Ureter (tissue), 1 donor: ENCODE measurements around the gene MYLK4. TPM values are rescaled to one million over a fixed set of nuclear protein-coding genes. Genes with fewer than 3 reads are reported as not detected.

ENCODE experiments used
- DNase-seq: peaks from one replicate; pipeline ENCODE4 v3.0.0-alpha.2; 2020; ENCODE audit warnings: low spot score
- total RNA-seq: library from RNA; stranded (reverse); gene quantifications from one replicate; pipeline ENCODE4 v1.2.4, GENCODE V29; 2023
- donor health status: DM: yes; HTN: yes; CAD: no.

MYLK4 gene
- total RNA-seq, 1 donor from 2014 or later = 1.3 TPM

GRCh38 chr6:2756687-2757224 lies 6.0 kb upstream of the MYLK4 start:
- DNase-seq = no peak

GRCh38 chr6:2756241-2756640 lies 5.5 kb upstream of the MYLK4 start:
- DNase-seq = no peak

- no peak for DNase-seq
Measured at GRCh38 chr6:2755456-2755855, 4.7 kb upstream of the MYLK4 start.

GRCh38 chr6:2754911-2755310 lies 4.2 kb upstream of the MYLK4 start:
- no peak for DNase-seq

- no peak for DNase-seq
Measured at GRCh38 chr6:2754393-2754792, 3.7 kb upstream of the MYLK4 start.

- DNase-seq = no peak
Measured at GRCh38 chr6:2753743-2754142, 3.0 kb upstream of the MYLK4 start.

GRCh38 chr6:2753110-2753489 lies 2.4 kb upstream of the MYLK4 start:
- DNase-seq = no peak

- no peak for DNase-seq
Measured at GRCh38 chr6:2752477-2753109, 1.9 kb upstream of the MYLK4 start.

GRCh38 chr6:2751871-2752270 lies 1.1 kb upstream of the MYLK4 start:
- no peak for DNase-seq

- peak; percentile 70 for DNase-seq
Measured at GRCh38 chr6:2749969-2750600, 637 bp downstream of the MYLK4 start.

- no peak for DNase-seq
Measured at GRCh38 chr6:2748183-2748582, 2.5 kb downstream of the MYLK4 start.

- no peak for DNase-seq
Measured at GRCh38 chr6:2746557-2747061, 4.1 kb downstream of the MYLK4 start.

GRCh38 chr6:2745246-2745645 lies 5.5 kb downstream of the MYLK4 start:
- DNase-seq = no peak

- DNase-seq = no peak
Measured at GRCh38 chr6:2744778-2745177, 5.9 kb downstream of the MYLK4 start.

- DNase-seq = no peak
Measured at GRCh38 chr6:2744209-2744771, 6.4 kb downstream of the MYLK4 start.

- no peak for DNase-seq
Measured at GRCh38 chr6:2743280-2744208, 7.2 kb downstream of the MYLK4 start.

- DNase-seq = no peak
Measured at GRCh38 chr6:2741756-2742155, 9.0 kb downstream of the MYLK4 start.

GRCh38 chr6:2740581-2740980 lies 10.1 kb downstream of the MYLK4 start:
- DNase-seq = no peak

- DNase-seq = no peak
Measured at GRCh38 chr6:2739335-2739734, 11.4 kb downstream of the MYLK4 start.

- DNase-seq = no peak
Measured at GRCh38 chr6:2738373-2738979, 12.2 kb downstream of the MYLK4 start.

- no peak for DNase-seq
Measured at GRCh38 chr6:2737885-2738284, 12.8 kb downstream of the MYLK4 start.
